ENCODE measurements around the gene TNFRSF19.

TNFRSF19 gene

GRCh38 chr13:23715762-23716235 is 145.6 kb downstream of the TNFRSF19 start:
- H3K4me3 ChIP-seq (ENCODE audit: control insufficient read depth, low read depth, low read length): no peak overlapping the region
- no peak for DNase-seq (ENCODE audit: low read depth)
- TF ChIP-seq CTCF (conservative IDR thresholded peaks at IDR 0.05; ENCODE audit: control insufficient read depth, insufficient read depth, low read depth, low read length): peak; percentile 29

- DNase-seq (ENCODE audit: low read depth): no peak
- H3K4me3 ChIP-seq (ENCODE audit: control insufficient read depth, low read depth, low read length): no peak overlapping the region
- no peak for TF ChIP-seq CTCF (conservative IDR thresholded peaks at IDR 0.05; ENCODE audit: control insufficient read depth, insufficient read depth, low read depth, low read length)
Observed at GRCh38 chr13:23716401-23716800, 146.2 kb downstream of the TNFRSF19 start.

GRCh38 chr13:23718996-23719395 is 148.8 kb downstream of the TNFRSF19 start:
- peak; percentile 34 for DNase-seq (ENCODE audit: low read depth)
- TF ChIP-seq CTCF (conservative IDR thresholded peaks at IDR 0.05; ENCODE audit: control insufficient read depth, insufficient read depth, low read depth, low read length): no peak
- H3K4me3 ChIP-seq (ENCODE audit: control insufficient read depth, low read depth, low read length): no peak overlapping the region

GRCh38 chr13:23722726-23723453 is 152.7 kb downstream of the TNFRSF19 start:
- H3K4me3 ChIP-seq (ENCODE audit: control insufficient read depth, low read depth, low read length): no peak overlapping the region
- no peak for DNase-seq (ENCODE audit: low read depth)
- no peak for TF ChIP-seq CTCF (conservative IDR thresholded peaks at IDR 0.05; ENCODE audit: control insufficient read depth, insufficient read depth, low read depth, low read length)

- no peak overlapping the region for H3K4me3 ChIP-seq (ENCODE audit: control insufficient read depth, low read depth, low read length)
- peak; percentile 85 for DNase-seq (ENCODE audit: low read depth)
- TF ChIP-seq CTCF (conservative IDR thresholded peaks at IDR 0.05; ENCODE audit: control insufficient read depth, insufficient read depth, low read depth, low read length): peak; percentile 13
Observed at GRCh38 chr13:23723471-23723870, 153.3 kb downstream of the TNFRSF19 start.

GRCh38 chr13:23724196-23724970 is 154.2 kb downstream of the TNFRSF19 start:
- TF ChIP-seq CTCF (conservative IDR thresholded peaks at IDR 0.05; ENCODE audit: control insufficient read depth, insufficient read depth, low read depth, low read length): no peak
- DNase-seq (ENCODE audit: low read depth): peak; percentile 74
- no peak overlapping the region for H3K4me3 ChIP-seq (ENCODE audit: control insufficient read depth, low read depth, low read length)
